Endothelial cell of umbilical vein (primary cell): ENCODE data around the gene ELMO1.

Experiments used
- CTCF ChIP-seq, 2 donors: IDR thresholded peaks; 1 replicate in 1 of 2; 2 replicates in 1 of 2; pipeline ENCODE4 v1.5.1; 2011; ENCODE audit warnings: low read length in 2 of 2, mild to moderate bottlenecking in 2 of 2, moderate library complexity in 2 of 2, control low read depth in 1 of 2, inconsistent platforms in 1 of 2, low read depth in 1 of 2; ENCODE audit not compliant: insufficient read depth in 1 of 2; ENCODE audit errors: extremely low read depth in 1 of 2
- EZH2 ChIP-seq: IDR thresholded peaks from 2 replicates; pipeline ENCODE4 v1.6.1; 2012; ENCODE audit warnings: borderline replicate concordance, low read depth, mild to moderate bottlenecking, moderate library complexity, low read length, inconsistent platforms; ENCODE audit not compliant: severe bottlenecking
- FOS ChIP-seq: IDR thresholded peaks from 2 replicates; pipeline ENCODE4 v1.6.1; 2011; ENCODE audit warnings: mild to moderate bottlenecking, low read length, moderate library complexity, borderline replicate concordance; ENCODE audit not compliant: insufficient read depth
- GATA2 ChIP-seq: IDR thresholded peaks from 2 replicates; pipeline ENCODE4 v1.7.0; 2011; ENCODE audit warnings: low read depth, mild to moderate bottlenecking, moderate library complexity, mixed read lengths, low read length; ENCODE audit not compliant: insufficient read length, insufficient read depth
- JUN ChIP-seq: IDR thresholded peaks from 2 replicates; pipeline ENCODE4 v1.6.1; 2011; ENCODE audit warnings: borderline replicate concordance, low read depth; ENCODE audit not compliant: insufficient read length, insufficient read depth
- MAX ChIP-seq: IDR thresholded peaks from 2 replicates; pipeline ENCODE4 v1.6.1; 2011; ENCODE audit not compliant: insufficient read depth, insufficient read length
- MYC ChIP-seq: IDR thresholded peaks from one replicate; pipeline ENCODE4 v1.6.1; 2011; ENCODE audit warnings: mild to moderate bottlenecking, low read depth, low read length
- POLR2A ChIP-seq: IDR thresholded peaks from 2 replicates; pipeline ENCODE4 v1.6.1; 2012; ENCODE audit warnings: low read depth, mild to moderate bottlenecking, control low read depth, low read length
- POLR2AphosphoS5 ChIP-seq: IDR thresholded peaks from 2 replicates; pipeline ENCODE4 v1.6.1; 2012; ENCODE audit warnings: low read depth, mild to moderate bottlenecking, control low read depth, low read length, moderate library complexity; ENCODE audit not compliant: insufficient read depth

GRCh38 chr7:36972140-36972518 lies 476.5 kb downstream of the ELMO1 start:
- no peak for TF ChIP-seq CTCF (IDR thresholded peaks at IDR 0.05; ENCODE audit: extremely low read depth in 1 of 2, insufficient read depth in 1 of 2, low read depth in 1 of 2, low read length in 2 of 2)
- TF ChIP-seq POLR2A, result no peak
- TF ChIP-seq MYC, result no peak
- no peak for TF ChIP-seq EZH2
- no peak for TF ChIP-seq MAX
- no peak for TF ChIP-seq JUN
- no peak for TF ChIP-seq POLR2AphosphoS5
- TF ChIP-seq GATA2, result no peak
- no peak for TF ChIP-seq FOS
